ENCODE results near the gene SLIT3.

GRCh38 chr5:169098331-169099121 lies 202.4 kb downstream of the SLIT3 start:
- TF ChIP-seq ZNF114 (tag by site-specific recombination; IDR thresholded peaks at IDR 0.05) (no peak), ZNF19 (tag by site-specific recombination; IDR thresholded peaks at IDR 0.05; ENCODE audit: low read depth) (no peak), SP2 (tag by site-specific recombination; IDR thresholded peaks at IDR 0.05) (no peak), ZNF529 (tag by site-specific recombination; IDR thresholded peaks at IDR 0.05; ENCODE audit: insufficient replicate concordance) (no peak)
- TF ChIP-seq, protein P1, sequence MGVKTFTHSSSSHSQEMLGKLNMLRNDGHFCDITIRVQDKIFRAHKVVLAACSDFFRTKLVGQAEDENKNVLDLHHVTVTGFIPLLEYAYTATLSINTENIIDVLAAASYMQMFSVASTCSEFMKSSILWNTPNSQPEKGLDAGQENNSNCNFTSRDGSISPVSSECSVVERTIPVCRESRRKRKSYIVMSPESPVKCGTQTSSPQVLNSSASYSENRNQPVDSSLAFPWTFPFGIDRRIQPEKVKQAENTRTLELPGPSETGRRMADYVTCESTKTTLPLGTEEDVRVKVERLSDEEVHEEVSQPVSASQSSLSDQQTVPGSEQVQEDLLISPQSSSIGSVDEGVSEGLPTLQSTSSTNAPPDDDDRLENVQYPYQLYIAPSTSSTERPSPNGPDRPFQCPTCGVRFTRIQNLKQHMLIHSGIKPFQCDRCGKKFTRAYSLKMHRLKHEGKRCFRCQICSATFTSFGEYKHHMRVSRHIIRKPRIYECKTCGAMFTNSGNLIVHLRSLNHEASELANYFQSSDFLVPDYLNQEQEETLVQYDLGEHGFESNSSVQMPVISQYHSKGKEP (tag by site-specific recombination; IDR thresholded peaks at IDR 0.05), result no peak
- TF ChIP-seq, protein P2, sequence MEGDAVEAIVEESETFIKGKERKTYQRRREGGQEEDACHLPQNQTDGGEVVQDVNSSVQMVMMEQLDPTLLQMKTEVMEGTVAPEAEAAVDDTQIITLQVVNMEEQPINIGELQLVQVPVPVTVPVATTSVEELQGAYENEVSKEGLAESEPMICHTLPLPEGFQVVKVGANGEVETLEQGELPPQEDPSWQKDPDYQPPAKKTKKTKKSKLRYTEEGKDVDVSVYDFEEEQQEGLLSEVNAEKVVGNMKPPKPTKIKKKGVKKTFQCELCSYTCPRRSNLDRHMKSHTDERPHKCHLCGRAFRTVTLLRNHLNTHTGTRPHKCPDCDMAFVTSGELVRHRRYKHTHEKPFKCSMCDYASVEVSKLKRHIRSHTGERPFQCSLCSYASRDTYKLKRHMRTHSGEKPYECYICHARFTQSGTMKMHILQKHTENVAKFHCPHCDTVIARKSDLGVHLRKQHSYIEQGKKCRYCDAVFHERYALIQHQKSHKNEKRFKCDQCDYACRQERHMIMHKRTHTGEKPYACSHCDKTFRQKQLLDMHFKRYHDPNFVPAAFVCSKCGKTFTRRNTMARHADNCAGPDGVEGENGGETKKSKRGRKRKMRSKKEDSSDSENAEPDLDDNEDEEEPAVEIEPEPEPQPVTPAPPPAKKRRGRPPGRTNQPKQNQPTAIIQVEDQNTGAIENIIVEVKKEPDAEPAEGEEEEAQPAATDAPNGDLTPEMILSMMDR (tag by site-specific recombination; IDR thresholded peaks at IDR 0.05), result no peak
- TF ChIP-seq, protein P3, sequence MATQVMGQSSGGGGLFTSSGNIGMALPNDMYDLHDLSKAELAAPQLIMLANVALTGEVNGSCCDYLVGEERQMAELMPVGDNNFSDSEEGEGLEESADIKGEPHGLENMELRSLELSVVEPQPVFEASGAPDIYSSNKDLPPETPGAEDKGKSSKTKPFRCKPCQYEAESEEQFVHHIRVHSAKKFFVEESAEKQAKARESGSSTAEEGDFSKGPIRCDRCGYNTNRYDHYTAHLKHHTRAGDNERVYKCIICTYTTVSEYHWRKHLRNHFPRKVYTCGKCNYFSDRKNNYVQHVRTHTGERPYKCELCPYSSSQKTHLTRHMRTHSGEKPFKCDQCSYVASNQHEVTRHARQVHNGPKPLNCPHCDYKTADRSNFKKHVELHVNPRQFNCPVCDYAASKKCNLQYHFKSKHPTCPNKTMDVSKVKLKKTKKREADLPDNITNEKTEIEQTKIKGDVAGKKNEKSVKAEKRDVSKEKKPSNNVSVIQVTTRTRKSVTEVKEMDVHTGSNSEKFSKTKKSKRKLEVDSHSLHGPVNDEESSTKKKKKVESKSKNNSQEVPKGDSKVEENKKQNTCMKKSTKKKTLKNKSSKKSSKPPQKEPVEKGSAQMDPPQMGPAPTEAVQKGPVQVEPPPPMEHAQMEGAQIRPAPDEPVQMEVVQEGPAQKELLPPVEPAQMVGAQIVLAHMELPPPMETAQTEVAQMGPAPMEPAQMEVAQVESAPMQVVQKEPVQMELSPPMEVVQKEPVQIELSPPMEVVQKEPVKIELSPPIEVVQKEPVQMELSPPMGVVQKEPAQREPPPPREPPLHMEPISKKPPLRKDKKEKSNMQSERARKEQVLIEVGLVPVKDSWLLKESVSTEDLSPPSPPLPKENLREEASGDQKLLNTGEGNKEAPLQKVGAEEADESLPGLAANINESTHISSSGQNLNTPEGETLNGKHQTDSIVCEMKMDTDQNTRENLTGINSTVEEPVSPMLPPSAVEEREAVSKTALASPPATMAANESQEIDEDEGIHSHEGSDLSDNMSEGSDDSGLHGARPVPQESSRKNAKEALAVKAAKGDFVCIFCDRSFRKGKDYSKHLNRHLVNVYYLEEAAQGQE (tag by site-specific recombination; IDR thresholded peaks at IDR 0.05), result no peak
- TF ChIP-seq, protein P4, sequence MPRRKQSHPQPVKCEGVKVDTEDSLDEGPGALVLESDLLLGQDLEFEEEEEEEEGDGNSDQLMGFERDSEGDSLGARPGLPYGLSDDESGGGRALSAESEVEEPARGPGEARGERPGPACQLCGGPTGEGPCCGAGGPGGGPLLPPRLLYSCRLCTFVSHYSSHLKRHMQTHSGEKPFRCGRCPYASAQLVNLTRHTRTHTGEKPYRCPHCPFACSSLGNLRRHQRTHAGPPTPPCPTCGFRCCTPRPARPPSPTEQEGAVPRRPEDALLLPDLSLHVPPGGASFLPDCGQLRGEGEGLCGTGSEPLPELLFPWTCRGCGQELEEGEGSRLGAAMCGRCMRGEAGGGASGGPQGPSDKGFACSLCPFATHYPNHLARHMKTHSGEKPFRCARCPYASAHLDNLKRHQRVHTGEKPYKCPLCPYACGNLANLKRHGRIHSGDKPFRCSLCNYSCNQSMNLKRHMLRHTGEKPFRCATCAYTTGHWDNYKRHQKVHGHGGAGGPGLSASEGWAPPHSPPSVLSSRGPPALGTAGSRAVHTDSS (tag by site-specific recombination; IDR thresholded peaks at IDR 0.05), result no peak
